K562 (cell line): Measurements from ENCODE around the gene TEX101. TPM values are rescaled to one million over a fixed set of nuclear protein-coding genes. Genes with fewer than 3 reads are reported as not detected.

ENCODE experiments used
- ATAC-seq: fragments of 200-7000 bp; cut with Tn5 transposase; 3 replicates; pipeline ENCODE4 v1.9.1; 2020; ENCODE audit warnings: moderate library complexity
- BruUV-seq: library from RNA; stranded (reverse); fragments of 400-500 nt; replicated peaks from 2 replicates; lab custom pipeline; 2021; lab: Mats Ljungman, UMichigan
- CTCF ChIA-PET: fragments of 300-600 bp; formaldehyde crosslinking; extraction: SDS; loops from one replicate; lab custom pipeline; 2021; ENCODE audit warnings: low intra/inter-chr PET ratio; lab: Yijun Ruan, JAX
- POLR2A ChIA-PET: fragments of 300-600, 350-650 bp; sonication (Branson Sonifier 250); formaldehyde crosslinking; extraction: SDS; loops from one replicate; lab custom pipeline; 2021; ENCODE audit warnings: antibody characterized with exemption, inconsistent platforms; lab: Yijun Ruan, JAX
- DNase-seq, 4 experiments: peaks; one replicate each; pipeline versions ENCODE4 v3.0.0 to v3.0.0-alpha.2; 2011 to 2018; ENCODE audit warnings: low spot score in 3 of 4, mixed read lengths in 3 of 4; ENCODE audit errors: extremely low read depth in 1 of 4
- FAIRE-seq: peaks from 2 replicates; lab custom pipeline; 2011; peaks lifted over from hg19 to GRCh38; lab: Jason Lieb, UNC
- H2AFZ ChIP-seq: 2 replicates; pipeline ENCODE4 v1.6.0; 2011; ENCODE audit warnings: low read depth, low read length, control low read depth, inconsistent platforms
- H3K27ac ChIP-seq: fragments of 200-600 bp; 3 replicates; pipeline ENCODE4 v1.8.0; 2011; ENCODE audit warnings: low read depth, mild to moderate bottlenecking, control low read depth, inconsistent platforms, low read length, moderate library complexity, mixed read lengths; ENCODE audit errors: extremely low read depth
- H3K27me3 ChIP-seq, 2 experiments: fragments of 300-600 bp in 1 of 2; 2 replicates in 1 of 2; 3 replicates in 1 of 2; pipeline versions ENCODE4 v1.6.0 to v1.8.0; 2011; ENCODE audit warnings: inconsistent platforms in 2 of 2, low read length in 2 of 2, mild to moderate bottlenecking in 1 of 2, mixed read lengths in 1 of 2, moderate library complexity in 1 of 2; ENCODE audit not compliant: control insufficient read depth in 2 of 2, insufficient read depth in 2 of 2
- H3K36me3 ChIP-seq: fragments of 300-600 bp; 3 replicates; pipeline ENCODE4 v1.8.0; 2011; ENCODE audit warnings: mild to moderate bottlenecking, low read length, inconsistent platforms; ENCODE audit not compliant: control insufficient read depth, insufficient read depth
- H3K4me1 ChIP-seq, 2 experiments: fragments of 200-600 bp in 1 of 2; replicated peaks in 1 of 2; 2 replicates in 1 of 2; 3 replicates in 1 of 2; pipeline versions ENCODE4 v1.5.1 to v1.8.0; 2011; ENCODE audit warnings: inconsistent platforms in 2 of 2, low read length in 2 of 2, mild to moderate bottlenecking in 1 of 2, mixed read lengths in 1 of 2, moderate library complexity in 1 of 2; ENCODE audit not compliant: control insufficient read depth in 2 of 2, insufficient read depth in 2 of 2
- H3K4me2 ChIP-seq: 2 replicates; pipeline ENCODE4 v1.6.1; 2011; ENCODE audit warnings: low read length, control low read depth, inconsistent platforms, mixed read lengths; ENCODE audit not compliant: insufficient read depth
- H3K4me3 ChIP-seq: fragments of 200-600 bp; sonication (generic), shearing (Covaris generic); 2 replicates; pipeline ENCODE4 v1.5.1; 2016; ENCODE audit warnings: control low read depth, inconsistent platforms
- H3K79me2 ChIP-seq: fragments of 200-600 bp; 3 replicates; pipeline ENCODE4 v1.8.0; 2011; ENCODE audit warnings: low read length, inconsistent platforms; ENCODE audit not compliant: control insufficient read depth, insufficient read depth
- H3K9ac ChIP-seq, 2 experiments: 2 replicates each; pipeline versions ENCODE4 v1.6.0 to v1.6.1; 2011; ENCODE audit warnings: low read depth in 2 of 2, low read length in 2 of 2, control low read depth in 1 of 2, inconsistent platforms in 1 of 2, mild to moderate bottlenecking in 1 of 2, mixed read lengths in 1 of 2; ENCODE audit not compliant: insufficient read depth in 1 of 2
- H3K9me1 ChIP-seq: one replicate; pipeline ENCODE4 v1.6.0; 2011; ENCODE audit warnings: inconsistent platforms, mild to moderate bottlenecking, low read length, moderate library complexity; ENCODE audit not compliant: control insufficient read depth, insufficient read depth
- H3K9me3 ChIP-seq: replicated peaks from 2 replicates; pipeline ENCODE4 v1.5.1; 2011; ENCODE audit warnings: low read depth, low read length, inconsistent platforms; ENCODE audit not compliant: control insufficient read depth, insufficient read depth
- H4K20me1 ChIP-seq: replicated peaks from 2 replicates; pipeline ENCODE4 v1.6.1; 2011; ENCODE audit warnings: low read length, inconsistent platforms, mixed read lengths; ENCODE audit not compliant: control insufficient read depth, insufficient read depth
- BCOR ChIP-seq: fragments of 450-650 bp; IDR thresholded peaks from 2 replicates; pipeline ENCODE4 v1.6.1; 2016
- CHD1 ChIP-seq: fragments of 200-600 bp; sonication (generic); IDR thresholded peaks from one replicate; pipeline ENCODE4 v1.6.1; 2012; ENCODE audit warnings: mild to moderate bottlenecking, moderate library complexity, low read length, inconsistent platforms
- DEAF1 ChIP-seq: fragments of 450-650 bp; formaldehyde crosslinking; IDR thresholded peaks from 2 replicates; pipeline ENCODE4 v1.4.0; 2020; ENCODE audit warnings: mild to moderate bottlenecking, moderate library complexity
- ELF4 ChIP-seq: fragments of 450-650 bp; formaldehyde crosslinking; IDR thresholded peaks from 2 replicates; pipeline ENCODE4 v1.4.0; 2022; ENCODE audit warnings: missing genetic modification characterization
- ETV6 ChIP-seq, 3 experiments: fragments of 150-350 bp in 1 of 3; sonication (generic) in 1 of 3; formaldehyde crosslinking in 1 of 3; IDR thresholded peaks; 2 replicates each; pipeline versions ENCODE4 v1.6.1 to v1.8.0; 2014 to 2022; ENCODE audit warnings: borderline replicate concordance in 2 of 3, low read depth in 2 of 3, antibody characterized with exemption in 1 of 3, low read length in 1 of 3, mild to moderate bottlenecking in 1 of 3, missing genetic modification reagents in 1 of 3
- NFE2 ChIP-seq: IDR thresholded peaks from 2 replicates; pipeline ENCODE4 v1.6.1; 2014; ENCODE audit warnings: antibody characterized with exemption, low read depth
- SMARCE1 ChIP-seq: fragments of 450-650 bp; IDR thresholded peaks from 2 replicates; pipeline ENCODE4 v1.7.1; 2016; ENCODE audit warnings: mild to moderate bottlenecking
- STAG1 ChIP-seq: sonication (generic); formaldehyde crosslinking; IDR thresholded peaks from 2 replicates; pipeline ENCODE4 v1.5.0; 2020; ENCODE audit warnings: missing genetic modification reagents, borderline replicate concordance
- ZBTB49 ChIP-seq: sonication (generic); formaldehyde crosslinking; IDR thresholded peaks from 2 replicates; pipeline ENCODE4 v1.8.0; 2022; ENCODE audit warnings: missing genetic modification reagents, mild to moderate bottlenecking, borderline replicate concordance
- ZKSCAN3 ChIP-seq: fragments of 250-450 bp; sonication (Bioruptor Pico); IDR thresholded peaks from 2 replicates; pipeline ENCODE4 v1.4.0; 2020
- ZNF12 ChIP-seq: sonication (generic); formaldehyde crosslinking; IDR thresholded peaks from 2 replicates; pipeline ENCODE4 v1.4.0; 2020; ENCODE audit warnings: mild to moderate bottlenecking, missing genetic modification reagents
- ZNF165 ChIP-seq: fragments of 250-450 bp; sonication (Bioruptor Pico); IDR thresholded peaks from 2 replicates; pipeline ENCODE4 v1.4.0; 2020; ENCODE audit warnings: borderline replicate concordance
- WGBS: fragments of 100-300 bp; shearing (Covaris generic); methylation state at CpG from one replicate; pipeline ENCODE4 v1.1.6; 2016; ENCODE audit warnings: low coverage, mixed read lengths; ENCODE audit not compliant: insufficient coverage; ENCODE audit errors: missing lambda C conversion rate; 5-methylcytosine and 5-hydroxymethylcytosine counted together
- in situ Hi-C: fragments of 300-500 bp; cut with MboI; formaldehyde crosslinking; loops from 4 replicates; pipeline ENCODE4 v1.15.0; 2018; ENCODE audit warnings: inconsistent platforms, mixed read lengths
- intact Hi-C: fragments of 100-400 bp; cut with micrococcal nuclease; formaldehyde crosslinking; loops from 2 replicates; pipeline ENCODE4 v1.14.2; 2022
- polyA plus RNA-seq, 8 experiments: library from polyadenylated mRNA; depleted of rRNA in 4 of 8; stranded (reverse) in 5 of 8; unstranded in 3 of 8; fragments of >200 nt; fragmentation: Nextera tagmentation in 2 of 8; fragmentation: Illumina TruSeq in 1 of 8; extraction: Ambion mirVana in 2 of 8; extraction: Trizol in 1 of 8; gene quantifications; 2 replicates each; pipeline versions ENCODE4 v1.2.1 to v1.2.3, GENCODE V29; 2011 to 2014; ENCODE audit warnings: inconsistent platforms in 1 of 8, missing spikeins in 1 of 8
- total RNA-seq, 7 experiments: library from RNA; depleted of rRNA in 6 of 7; stranded (reverse); fragments of >200 nt in 6 of 7; fragmentation: Illumina TruSeq in 2 of 7; extraction: Trizol in 2 of 7; gene quantifications; 2 replicates each; pipeline versions ENCODE4 v1.2.1 to v1.2.3, GENCODE V29; 2011 to 2021; ENCODE audit warnings: low replicate concordance in 1 of 7

The TEX101 gene
- total and polyA plus RNA-seq, 9 of the 15 experiments (the other 6 are each of a cell fraction or from before 2014, with no cell fraction given), result 0.10 to 0.36 (median 0.14) TPM; not detected in 6

GRCh38 chr19:43452582-43452981 lies 37.9 kb downstream of the TEX101 start:
- DNase-seq (no peak), FAIRE-seq (no peak), ATAC-seq (no peak)
- CTCF ChIA-PET, result no interaction called here
- Histone ChIP-seq H3K9me3 (no peaks in the 10 kb centered on the region; the same call in 1 of the 2 replicates), H3K4me2 (no peak overlapping the region), H3K9me1 (no peaks in the 10 kb centered on the region), H3K36me3 (no peaks in the 10 kb centered on the region), H3K27ac (no peak overlapping the region), H3K79me2 (no peaks in the 10 kb centered on the region), H3K9ac (no peak overlapping the region), H3K4me3 (no peak overlapping the region), H3K4me1 (peaks cover 2% of the 10 kb centered on the region in 2 experiments; a peak in 2 of 5 replicates), H4K20me1 (no peaks in the 10 kb centered on the region), H3K27me3 (no peaks in the 10 kb centered on the region), H2AFZ (no peak overlapping the region)
- intact Hi-C loops (no loop called here), in situ Hi-C loops (no loop called here)
- TF ChIP-seq NFE2 (no peak), BCOR (peak; percentile 37; the same call in 1 of the 2 replicates), ZNF12 (CRISPR knock-in tag) (peak; percentile 99)
- POLR2A ChIA-PET, result no interaction called here
- no TSS peak for BruUV-seq
- 8% methylated on average over 3 of the region's 3 CpGs for WGBS

GRCh38 chr19:43454031-43454430 lies 39.3 kb downstream of the TEX101 start:
- H3K9me1 ChIP-seq, result no peaks in the 10 kb centered on the region
- H3K27me3 ChIP-seq, result no peaks in the 10 kb centered on the region
- intact Hi-C loops (no loop called here), in situ Hi-C loops (no loop called here)
- no TSS peak for BruUV-seq
- DNase-seq (no peak), FAIRE-seq (no peak), ATAC-seq (no peak)
- POLR2A ChIA-PET, result interaction anchor here (0.6 kb wide), 1 partner anchor 16 kb away, joined by 3 read pairs; no protein-coding TSS in a partner anchor
- H3K4me2 ChIP-seq, result no peak overlapping the region
- H2AFZ ChIP-seq, result no peak overlapping the region
- CTCF ChIA-PET, result no interaction called here
- peaks cover 5 to 7% of the 10 kb centered on the region in 2 experiments; a peak in 2 of 5 replicates for H3K4me1 ChIP-seq
- H3K9me3 ChIP-seq, result no peaks in the 10 kb centered on the region; the same call in 1 of the 2 replicates
- no peaks in the 10 kb centered on the region for H3K79me2 ChIP-seq
- no peaks in the 10 kb centered on the region for H4K20me1 ChIP-seq
- H3K36me3 ChIP-seq, result no peaks in the 10 kb centered on the region
- 6% methylated on average over 2 of the region's 2 CpGs for WGBS
- H3K9ac ChIP-seq, result no peak overlapping the region
- no peak overlapping the region for H3K27ac ChIP-seq
- H3K4me3 ChIP-seq, result no peak overlapping the region
- no peak for TF ChIP-seq DEAF1 (CRISPR knock-in tag)
- no peak for TF ChIP-seq SMARCE1
- TF ChIP-seq ELF4 (CRISPR knock-in tag), result no peak
- TF ChIP-seq ETV6 (IDR thresholded peaks at IDR 0.05; ENCODE audit: borderline replicate concordance in 1 of 2, low read depth in 2 of 2, low read length in 1 of 2), result no peak
- TF ChIP-seq ETV6 (CRISPR knock-in tag; IDR thresholded peaks at IDR 0.05; ENCODE audit: borderline replicate concordance), result no peak
- no peak for TF ChIP-seq ZKSCAN3 (CRISPR knock-in tag)
- TF ChIP-seq STAG1 (CRISPR knock-in tag), result no peak
- TF ChIP-seq ZNF165, result no peak
- TF ChIP-seq CHD1, result no peak
- TF ChIP-seq ZBTB49 (CRISPR knock-in tag), result no peak
